ENCODE data around the gene SLC12A3. TPM values are rescaled to one million over a fixed set of nuclear protein-coding genes. Genes with fewer than 3 reads are reported as not detected.

The SLC12A3 gene
- total and polyA plus RNA-seq, 2 of the 8 experiments (the other 6 are each of a cell fraction or from before 2014, with no cell fraction given) = not detected

DNA sequence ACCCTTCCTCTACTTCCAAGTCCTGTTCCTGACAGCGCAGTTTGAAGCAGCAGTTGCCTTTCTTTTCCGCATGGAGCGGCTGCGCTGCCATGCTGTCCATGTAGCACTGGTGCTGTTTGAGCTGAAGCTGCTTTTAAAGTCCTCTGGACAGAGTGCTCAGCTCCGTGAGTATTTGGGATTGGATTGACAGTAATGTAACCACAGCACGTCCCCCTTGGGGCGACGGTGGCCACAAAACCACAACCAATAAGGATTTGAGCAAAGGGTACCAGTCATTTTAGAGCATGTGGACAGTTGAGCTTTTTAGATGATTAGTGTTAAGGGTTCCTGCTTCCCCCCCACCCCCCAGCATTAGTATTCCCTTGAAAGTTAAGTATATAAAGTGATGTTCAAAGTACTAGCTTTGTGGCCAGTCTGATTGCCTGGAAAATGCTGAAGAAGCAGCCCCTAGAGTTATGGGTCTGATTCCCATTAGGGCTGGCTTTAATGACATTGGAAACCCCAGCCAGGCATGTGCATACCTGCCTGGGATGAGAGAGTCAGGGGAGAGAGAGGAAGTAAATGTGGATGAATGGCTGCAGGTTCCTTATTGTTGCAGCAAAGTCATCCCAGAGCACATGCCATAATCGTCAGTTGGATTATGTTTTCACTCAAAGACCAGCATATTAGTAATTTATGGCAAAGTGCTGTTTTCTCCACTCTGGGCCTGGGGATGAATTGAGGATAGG is 31.6 kb upstream of the SLC12A3 start:
- H2AFZ ChIP-seq (ENCODE audit: low read length) = no peak overlapping the region
- no peak overlapping the region for H3K14ac ChIP-seq (ENCODE audit: insufficient read length)
- no peaks in the 10 kb centered on the region for H3K79me1 ChIP-seq (ENCODE audit: low read depth, low read length)
- ChIA-PET POLR2A (ENCODE audit: partially characterized antibody) (no interaction called here), CTCF (ENCODE audit: partially characterized antibody) (interaction anchor here (0.7 to 1.3 kb wide), 2 partner anchors 18 to 36 kb away, joined by 3 read pairs; no protein-coding TSS in a partner anchor)
- no peak overlapping the region for H3K9ac ChIP-seq (replicated peaks in 1 of 4; ENCODE audit: extremely low read depth in 1 of 4, low read depth in 3 of 4, low read length in 3 of 4)
- no peak for DNase-seq (ENCODE audit: low read depth in 1 of 2, low spot score in 2 of 2)
- FAIRE-seq = no peak
- no peak overlapping the region for H3K27ac ChIP-seq (ENCODE audit: low read depth, low read length)
- no peak overlapping the region for H3K23ac ChIP-seq (ENCODE audit: insufficient read length)
- no peak overlapping the region for H3K4ac ChIP-seq (replicated peaks; ENCODE audit: insufficient read length, low read depth, low read length)
- H4K5ac ChIP-seq (ENCODE audit: insufficient read length, low read depth, low read length) = no peak overlapping the region
- H2BK120ac ChIP-seq (replicated peaks; ENCODE audit: low read depth, low read length) = no peak overlapping the region
- H2BK20ac ChIP-seq (ENCODE audit: low read length) = no peak overlapping the region
- H4K8ac ChIP-seq (ENCODE audit: extremely low read depth, insufficient read depth, low read length) = no peak overlapping the region
- H3K4me1 ChIP-seq (replicated peaks in 1 of 4; ENCODE audit: control insufficient read depth in 3 of 4, insufficient read depth in 4 of 4, low read length in 3 of 4) = no peaks in the 10 kb centered on the region
- no peak overlapping the region for H2BK5ac ChIP-seq (ENCODE audit: low read depth, low read length)
- peaks cover 13 to 75% (median 49%) of the 10 kb centered on the region in 4 experiments for H3K36me3 ChIP-seq (ENCODE audit: control insufficient read depth in 2 of 4, insufficient read depth in 4 of 4, low read length in 3 of 4)
- peaks cover 0 to 5% of the 10 kb centered on the region in 2 experiments for H4K20me1 ChIP-seq (replicated peaks in 1 of 2; ENCODE audit: control insufficient read depth in 1 of 2, insufficient read depth in 2 of 2, low read length in 2 of 2)
- H3K9me3 ChIP-seq (ENCODE audit: insufficient read depth in 2 of 2, low read depth in 1 of 2, low read length in 1 of 2) = no peaks in the 10 kb centered on the region
- no peak overlapping the region for H2AK5ac ChIP-seq (ENCODE audit: low read depth, low read length)
- no peak overlapping the region for H2BK15ac ChIP-seq (ENCODE audit: low read length)
- no peak overlapping the region for H3K4me3 ChIP-seq (ENCODE audit: extremely low read depth in 1 of 4, insufficient read depth in 2 of 4, low read depth in 3 of 4, low read length in 4 of 4)
- no peaks in the 10 kb centered on the region for H3K23me2 ChIP-seq (ENCODE audit: low read depth, low read length)
- H4K91ac ChIP-seq (replicated peaks; ENCODE audit: insufficient read length, low read length) = no peak overlapping the region
- H2BK12ac ChIP-seq (ENCODE audit: low read depth, low read length) = no peak overlapping the region
- H3K79me2 ChIP-seq (ENCODE audit: control insufficient read depth in 1 of 2, insufficient read depth in 2 of 2, low read length in 2 of 2) = no peaks in the 10 kb centered on the region
- no peaks in the 10 kb centered on the region; a peak in 1 of 7 replicates for H3K27me3 ChIP-seq (replicated peaks in 1 of 4; ENCODE audit: control insufficient read depth in 3 of 4, extremely low read depth in 1 of 4, insufficient read depth in 3 of 4, low read length in 3 of 4)
- H3K4me2 ChIP-seq (ENCODE audit: insufficient read depth in 1 of 2, low read depth in 2 of 2, low read length in 2 of 2) = no peak overlapping the region
- no peak overlapping the region for H3K56ac ChIP-seq (replicated peaks; ENCODE audit: insufficient read length, low read depth, low read length)
- H3K18ac ChIP-seq (ENCODE audit: extremely low read depth, low read length) = no peak overlapping the region
- TF ChIP-seq SIRT6 (IDR thresholded peaks at IDR 0.05; ENCODE audit: low read length) = no peak
- TF ChIP-seq CEBPB (IDR thresholded peaks at IDR 0.05; ENCODE audit: low read depth, low read length) = no peak
- TF ChIP-seq SP4 (IDR thresholded peaks at IDR 0.05; ENCODE audit: low read length) = no peak
- no peak for TF ChIP-seq CHD1 (IDR thresholded peaks at IDR 0.05; ENCODE audit: low read depth, low read length)
- no peak for TF ChIP-seq RNF2 (IDR thresholded peaks at IDR 0.05; ENCODE audit: borderline replicate concordance, low read depth, low read length, missing control alignments, poor library complexity, severe bottlenecking)
- whole genome bisulfite sequencing, 2 experiments (ENCODE audit: extremely low coverage in 1 of 2, insufficient coverage in 1 of 2, insufficient read length in 1 of 2, insufficient replicate concordance in 2 of 2, low coverage in 1 of 2, low lambda C conversion rate in 2 of 2, missing lambda C conversion rate in 1 of 2) = 89% methylated on average over 9 of the region's 9 CpGs; no CpG with 5 or more reads in 1 of the 2 experiments

Data from H1 (cell line).